Measurements from ENCODE around the gene TRAPPC2L.
"Not testable (repeated sequence)": the region's sequence is repeated elsewhere in the genome, so short reads cannot be mapped to it uniquely, and the experiment has no call there.

TRAPPC2L gene

DNA sequence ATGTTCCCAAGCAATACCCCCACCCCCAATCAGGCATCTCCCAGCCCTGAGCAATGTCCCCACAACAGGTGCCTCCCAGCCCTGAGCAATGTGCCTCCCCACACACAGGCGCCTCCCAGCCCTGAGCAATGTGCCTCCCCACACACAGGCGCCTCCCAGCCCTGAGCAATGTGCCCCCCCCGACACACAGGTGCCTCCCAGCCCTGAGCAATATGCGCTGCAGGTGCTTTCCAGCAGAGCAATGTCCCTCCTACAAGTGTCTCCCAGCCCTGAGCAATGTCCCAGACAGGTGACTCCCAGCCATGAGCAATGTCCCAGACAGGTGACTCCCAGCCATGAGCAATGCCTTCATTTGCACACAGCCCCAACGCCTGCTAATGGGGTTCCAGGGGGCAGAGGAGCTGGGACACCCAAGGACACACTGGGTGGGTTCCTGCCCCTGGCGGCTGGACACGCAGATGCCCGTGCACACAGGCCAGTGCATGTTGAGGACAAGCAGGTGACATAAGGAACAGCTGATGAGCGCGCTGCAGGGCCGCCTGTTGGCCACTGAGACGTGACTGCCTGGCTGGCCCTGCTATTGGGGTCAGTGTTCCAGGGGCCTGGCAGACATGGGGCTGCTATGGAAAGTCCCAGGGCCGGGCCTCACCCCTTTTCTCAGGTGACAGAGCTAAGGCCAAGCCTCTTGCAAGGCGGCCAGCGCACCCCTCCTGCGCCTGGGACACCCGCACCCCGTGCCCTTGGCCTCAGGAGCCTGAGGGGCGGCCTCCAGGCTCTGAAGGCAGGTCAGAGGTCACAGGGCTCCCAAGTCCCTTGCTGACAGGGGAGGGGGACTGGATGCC is 36.4 kb downstream of the TRAPPC2L start:
- no peak for DNase-seq

DNA sequence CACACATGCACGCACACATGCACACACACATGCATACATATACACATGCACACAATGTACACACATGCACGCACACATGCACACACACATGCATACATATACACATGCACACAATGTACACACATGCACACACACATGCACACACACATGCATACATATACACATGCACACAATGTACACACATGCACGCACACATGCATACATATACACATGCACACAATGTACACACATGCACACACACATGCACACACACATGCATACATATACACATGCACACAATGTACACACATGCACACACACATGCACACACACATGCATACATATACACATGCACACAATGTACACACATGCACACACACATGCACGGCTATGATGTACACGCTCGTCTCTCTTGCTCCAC is 37.3 kb downstream of the TRAPPC2L start:
- DNase-seq, result not testable (repeated sequence)

DNA sequence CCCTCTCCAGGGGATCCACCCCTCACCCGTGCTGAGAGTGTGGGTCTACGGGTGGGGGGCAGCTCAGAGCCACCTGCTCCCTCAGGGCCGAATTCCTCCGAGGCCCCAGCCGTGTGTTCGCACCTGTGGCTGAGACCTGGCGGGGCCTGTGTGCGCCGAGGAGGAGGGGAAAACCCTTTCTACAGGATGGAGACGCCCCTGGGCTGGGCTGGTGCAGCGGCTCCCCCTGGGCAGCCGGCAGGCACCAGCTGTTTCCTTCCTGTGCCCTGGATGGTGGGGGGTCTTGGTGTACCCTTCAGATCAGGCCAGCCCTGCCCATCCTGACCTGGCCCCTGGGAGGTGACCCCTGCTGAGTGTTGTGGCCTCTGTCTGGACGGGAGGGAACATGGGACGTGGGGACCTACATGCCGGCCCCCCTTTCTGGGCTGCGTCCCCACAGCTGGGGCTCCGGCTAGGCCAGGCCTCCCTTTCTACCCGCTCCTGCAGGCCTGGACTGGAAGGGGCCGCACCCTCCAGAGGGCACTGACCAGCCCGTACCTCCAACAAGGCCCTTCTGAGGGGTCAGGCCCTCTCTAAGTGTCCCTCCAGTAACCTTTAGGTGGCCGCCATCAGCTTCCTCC is 37.9 kb downstream of the TRAPPC2L start:
- DNase-seq, result no peak

DNA sequence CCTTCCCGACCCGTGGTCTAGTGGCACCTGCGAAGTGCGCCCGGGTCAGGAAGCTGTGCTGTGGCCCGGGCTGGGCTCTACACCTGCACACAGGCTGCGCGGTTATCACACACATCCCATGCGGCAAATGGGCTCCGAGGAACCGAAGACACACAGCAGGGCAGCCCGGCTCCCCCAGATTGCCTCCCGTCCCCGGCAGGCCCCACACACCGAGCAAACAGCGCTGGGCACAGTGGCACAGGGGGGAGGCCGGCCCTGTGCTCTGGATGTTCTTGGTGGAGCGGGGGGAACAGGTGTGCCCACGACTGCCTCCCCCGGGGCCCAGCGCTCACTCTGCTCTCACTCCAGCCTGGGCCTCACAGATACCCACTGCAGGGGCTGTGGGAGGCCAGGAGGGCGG is 38.4 kb downstream of the TRAPPC2L start:
- DNase-seq, result no peak

DNA sequence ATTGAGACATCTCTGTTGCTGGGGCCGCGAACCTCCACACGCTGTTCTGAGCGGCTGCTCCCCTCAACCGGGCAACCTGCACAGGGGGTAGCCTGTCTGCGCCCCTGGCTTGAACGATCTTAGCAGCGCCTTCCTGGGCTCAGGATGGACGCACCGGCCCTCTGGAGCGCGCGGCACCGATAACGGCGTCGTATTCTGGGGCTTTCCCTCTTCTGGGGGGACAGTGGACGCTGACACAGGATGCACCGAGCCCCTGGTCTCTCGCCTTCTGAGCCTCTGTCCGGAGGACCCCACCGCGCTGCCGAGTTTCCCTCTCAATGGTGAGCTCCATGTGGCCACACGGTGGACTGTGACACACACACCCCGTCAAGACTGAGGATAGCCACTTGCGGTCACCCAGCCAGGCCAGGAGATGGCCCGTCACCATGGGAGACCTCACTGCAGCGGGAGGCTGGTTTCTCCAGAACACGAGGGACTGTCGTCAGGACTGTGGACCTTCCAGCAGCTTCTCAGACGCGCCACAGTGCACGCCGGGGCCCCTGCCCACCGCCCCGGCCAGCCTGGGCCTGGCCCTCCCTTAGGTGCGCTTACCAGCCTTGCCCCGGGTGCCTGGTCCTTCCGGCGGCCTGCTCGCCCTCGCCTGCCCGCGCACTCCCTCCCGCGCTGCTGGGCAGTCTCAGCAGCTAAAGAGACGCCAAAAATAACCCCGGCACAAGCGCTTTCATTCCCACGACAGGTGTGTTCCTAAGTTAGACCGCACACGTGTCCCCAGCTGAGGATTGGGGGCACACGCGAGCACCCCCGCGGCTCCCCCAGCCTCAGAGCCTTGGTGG is 39.5 kb downstream of the TRAPPC2L start:
- DNase-seq, result no peak

DNA sequence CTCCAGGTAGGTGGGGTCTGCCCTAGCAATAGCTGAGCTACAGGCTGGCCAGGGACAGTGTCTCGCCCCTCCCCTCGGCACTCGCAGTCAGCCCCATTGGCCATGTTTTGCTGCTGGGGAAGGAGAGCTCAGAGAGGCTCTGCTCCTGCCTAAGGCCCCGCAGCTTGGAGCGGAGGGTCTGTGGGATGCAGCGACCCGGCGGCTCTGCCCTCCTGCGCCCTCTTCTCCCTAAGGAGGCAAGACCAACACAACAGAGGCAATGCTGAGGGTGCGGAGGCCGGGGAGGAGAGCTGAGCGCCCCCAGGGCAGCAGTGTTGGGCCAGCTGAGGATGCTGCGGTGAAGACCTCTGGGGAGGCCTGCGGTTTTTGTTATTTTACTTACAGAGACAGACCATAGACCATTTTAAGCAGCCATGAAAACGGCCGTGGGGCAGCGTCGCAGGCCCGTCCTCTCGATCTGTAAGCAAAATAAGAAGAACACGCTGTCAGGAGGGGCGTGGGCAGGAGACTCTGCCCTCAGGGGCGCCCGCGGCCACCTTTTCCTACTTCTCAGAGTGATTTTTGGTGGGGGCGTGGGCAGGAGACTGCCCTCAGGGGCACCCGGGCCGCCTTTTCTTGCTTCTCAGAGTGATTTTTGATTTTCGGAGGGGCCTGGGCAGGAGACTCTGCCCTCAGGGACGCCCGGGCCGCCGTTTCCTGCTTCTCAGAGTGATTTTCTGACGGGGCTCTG is 40.9 kb downstream of the TRAPPC2L start:
- DNase-seq, result no peak

DNA sequence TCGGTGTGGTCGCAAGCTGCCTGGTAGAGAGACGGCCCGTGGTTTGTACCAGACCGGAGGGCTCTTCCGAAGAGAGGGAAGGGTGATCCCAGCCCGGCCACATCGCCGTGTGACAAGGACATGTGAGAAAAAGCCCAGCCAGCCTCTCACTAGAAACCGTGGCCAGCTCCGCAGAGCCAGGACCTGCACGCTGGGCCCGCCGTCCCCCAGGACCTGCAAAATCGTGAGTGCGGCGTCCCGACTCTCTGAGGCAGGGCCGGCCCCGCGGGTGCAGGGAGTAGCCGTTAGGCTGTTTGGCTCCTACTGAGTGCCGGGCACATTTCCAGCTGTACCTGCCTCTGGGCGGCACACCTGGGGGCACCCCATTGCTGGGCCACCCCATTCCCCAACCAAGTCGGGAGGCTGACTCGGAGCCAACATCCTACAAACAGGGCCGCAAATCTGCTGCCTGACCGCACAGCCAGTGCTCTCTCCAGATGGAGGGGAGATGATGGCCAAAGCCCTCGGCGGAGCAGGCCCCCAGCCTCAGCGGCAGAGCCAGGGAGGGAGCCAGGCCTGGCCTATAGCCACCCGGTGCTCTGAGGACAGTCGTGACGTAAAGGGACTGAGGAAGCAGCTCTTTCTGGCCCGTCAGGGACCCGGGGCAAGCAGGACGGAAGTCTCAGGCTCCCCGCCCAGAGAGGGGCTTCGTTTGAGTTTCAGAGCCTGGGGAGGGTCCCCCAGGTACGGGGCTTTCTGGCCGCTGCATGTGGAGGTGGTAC is 43.2 kb downstream of the TRAPPC2L start:
- DNase-seq, result no peak

DNA sequence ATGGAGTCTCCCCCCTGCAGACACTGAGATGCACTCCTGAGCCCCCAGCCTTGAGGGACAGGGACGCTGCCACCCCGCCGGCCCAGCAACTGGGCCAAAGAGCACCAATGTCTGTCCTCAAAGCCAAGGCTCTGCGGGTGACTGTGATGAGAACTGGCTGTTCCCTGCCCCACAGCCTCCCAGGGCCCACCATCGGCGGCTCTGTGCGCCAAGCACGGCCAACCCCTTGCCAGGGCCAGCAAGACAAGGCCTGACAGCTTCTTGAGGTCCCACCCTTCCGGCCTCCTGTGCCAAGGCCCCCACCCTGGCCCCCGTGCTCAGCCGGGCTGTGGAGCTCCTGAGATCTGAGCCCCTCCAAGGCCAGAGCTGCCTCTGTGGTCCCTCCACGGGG is 43.7 kb downstream of the TRAPPC2L start:
- no peak for DNase-seq

DNA sequence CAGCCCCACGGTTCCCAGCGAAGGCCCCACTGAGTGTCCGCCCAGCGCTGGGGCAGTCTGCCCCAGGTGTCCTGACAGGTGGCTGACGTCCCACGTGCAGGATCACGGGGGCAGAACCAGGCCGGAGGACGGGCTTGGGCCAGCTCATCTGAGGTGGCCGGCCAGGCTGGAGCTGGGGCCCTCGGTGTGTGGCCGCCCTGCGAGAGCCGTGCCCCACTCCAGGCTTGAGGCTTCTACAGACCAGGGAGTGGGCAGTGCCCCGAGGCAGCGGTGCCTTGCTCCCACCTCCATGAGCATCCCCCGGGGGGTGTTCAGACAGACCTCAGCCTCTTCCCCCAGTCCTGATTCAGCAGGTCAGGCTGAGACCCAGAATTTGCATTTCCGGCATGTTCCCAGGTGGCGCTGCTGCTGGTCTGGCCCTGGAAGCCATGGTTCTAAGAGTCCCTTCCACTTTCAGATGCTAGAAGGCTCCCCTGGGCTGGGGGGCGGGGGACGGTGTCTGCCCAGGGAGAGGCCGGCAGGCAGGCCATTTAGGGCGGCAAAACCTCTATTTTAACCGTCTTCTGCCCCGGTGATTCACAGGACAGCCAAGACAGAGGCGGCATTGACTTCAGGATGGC is 44.9 kb downstream of the TRAPPC2L start:
- no peak for DNase-seq

DNA sequence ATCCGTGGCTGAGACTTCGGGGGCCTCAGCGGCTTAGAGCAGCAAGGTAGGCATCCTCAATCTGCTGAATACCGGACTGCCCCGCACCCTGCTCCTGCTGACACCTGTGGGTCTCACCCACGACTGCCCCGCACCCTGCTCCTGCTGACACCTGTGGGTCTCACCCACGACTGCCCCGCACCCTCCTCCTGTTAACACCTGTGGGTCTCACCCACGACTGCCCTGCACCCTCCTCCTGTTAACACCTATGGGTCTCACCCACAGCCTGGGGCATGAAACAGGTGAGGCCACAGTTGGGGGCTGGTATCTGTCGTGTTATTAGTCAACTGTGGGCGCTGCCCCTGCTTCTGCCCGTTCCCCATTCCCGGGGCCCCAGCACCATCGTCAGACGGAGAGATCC is 45.8 kb downstream of the TRAPPC2L start:
- no peak for DNase-seq

DNA sequence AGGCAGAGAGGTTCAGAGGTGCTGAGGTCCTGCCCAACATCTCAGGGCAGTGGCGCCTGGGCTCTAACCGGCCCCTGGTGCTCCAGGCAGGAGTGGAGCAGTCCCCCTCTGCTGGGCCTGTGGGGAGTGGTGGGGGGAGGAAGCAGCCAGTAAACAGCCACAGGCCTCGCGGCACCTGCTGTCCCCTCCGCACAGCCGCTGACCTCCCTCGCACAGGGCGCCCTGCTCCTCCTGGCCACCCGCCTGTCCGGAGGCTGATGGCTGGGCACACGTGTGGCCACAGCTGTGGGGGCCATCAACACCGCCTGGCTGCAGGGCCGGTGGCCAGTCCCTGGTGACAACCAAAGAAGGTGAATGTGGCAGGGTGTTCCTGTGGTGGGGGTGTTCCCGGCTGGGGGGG is 46.3 kb downstream of the TRAPPC2L start:
- no peak for DNase-seq

DNA sequence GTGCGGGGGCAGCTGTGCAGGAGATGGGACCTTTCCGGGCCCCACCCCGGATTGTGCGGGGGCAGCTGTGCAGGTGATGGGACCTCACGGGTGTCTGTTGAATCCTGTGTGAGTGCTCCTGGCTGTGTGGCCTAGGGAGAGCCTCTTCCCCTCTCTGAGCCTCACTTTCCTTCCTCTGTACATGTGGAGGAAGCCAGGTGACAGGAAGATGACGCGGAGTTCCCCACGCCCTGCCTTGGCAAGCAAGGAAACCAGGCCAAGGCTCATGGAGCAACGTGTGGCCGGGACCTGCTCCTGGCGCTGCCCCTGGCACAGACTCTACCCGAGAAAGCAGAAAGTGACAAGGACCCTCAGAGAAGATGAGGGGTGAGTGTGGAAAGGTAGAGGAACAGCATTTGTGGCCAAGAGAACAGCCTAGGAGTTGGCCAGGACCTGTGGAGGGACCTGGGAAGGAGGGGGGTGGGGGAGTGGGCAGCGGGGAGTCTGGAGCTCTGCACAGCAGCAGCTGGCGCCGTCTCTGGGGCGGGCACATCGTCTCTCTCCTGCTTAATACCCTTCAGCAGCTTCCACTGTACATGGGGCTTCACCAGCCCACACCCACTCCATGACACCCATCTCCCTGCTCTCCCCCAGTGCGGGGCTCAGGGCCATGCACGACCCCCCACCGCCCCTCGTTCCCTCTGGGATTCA is 47.9 kb downstream of the TRAPPC2L start:
- no peak for DNase-seq

DNA sequence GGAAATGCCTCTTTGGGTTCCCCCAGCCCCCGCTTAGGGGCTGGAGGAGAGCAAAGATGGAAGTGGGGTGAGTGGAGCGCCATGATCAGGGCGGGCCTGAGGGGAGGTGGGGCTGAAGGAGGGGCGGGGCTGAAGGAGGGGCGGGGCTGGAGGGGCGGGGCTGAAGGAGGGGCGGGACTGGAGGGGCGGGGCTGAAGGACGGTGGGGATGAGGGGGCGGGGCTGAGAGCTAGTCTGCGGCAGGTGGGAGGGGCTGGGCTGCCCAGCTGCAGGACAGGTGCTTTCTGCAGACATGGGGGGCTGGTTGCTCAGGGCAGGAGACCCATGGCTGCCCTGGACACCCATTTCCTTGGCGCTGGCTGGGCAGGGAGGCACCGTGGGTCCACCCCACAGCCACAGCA is 48.6 kb downstream of the TRAPPC2L start:
- no peak for DNase-seq

DNA sequence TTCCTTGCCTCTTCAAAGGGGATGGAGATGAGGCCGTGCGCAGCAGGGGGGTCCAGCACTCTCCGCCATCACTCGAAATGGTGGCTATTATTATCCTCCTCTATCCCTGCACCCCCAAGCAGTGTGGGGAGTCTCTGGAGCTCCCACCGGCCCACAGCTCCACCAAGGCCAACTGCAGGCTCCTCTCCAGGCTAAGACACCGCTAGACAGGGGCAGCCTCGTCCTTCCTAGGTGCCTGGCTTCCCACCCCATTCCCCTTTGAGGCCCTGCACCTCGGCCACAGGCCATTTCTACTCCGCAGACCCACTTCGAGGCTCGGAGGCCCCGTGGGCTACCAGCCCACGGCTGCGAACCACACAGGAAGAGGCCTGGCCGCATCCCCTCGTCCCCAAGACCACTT is 49.1 kb downstream of the TRAPPC2L start:
- DNase-seq, result no peak

DNA sequence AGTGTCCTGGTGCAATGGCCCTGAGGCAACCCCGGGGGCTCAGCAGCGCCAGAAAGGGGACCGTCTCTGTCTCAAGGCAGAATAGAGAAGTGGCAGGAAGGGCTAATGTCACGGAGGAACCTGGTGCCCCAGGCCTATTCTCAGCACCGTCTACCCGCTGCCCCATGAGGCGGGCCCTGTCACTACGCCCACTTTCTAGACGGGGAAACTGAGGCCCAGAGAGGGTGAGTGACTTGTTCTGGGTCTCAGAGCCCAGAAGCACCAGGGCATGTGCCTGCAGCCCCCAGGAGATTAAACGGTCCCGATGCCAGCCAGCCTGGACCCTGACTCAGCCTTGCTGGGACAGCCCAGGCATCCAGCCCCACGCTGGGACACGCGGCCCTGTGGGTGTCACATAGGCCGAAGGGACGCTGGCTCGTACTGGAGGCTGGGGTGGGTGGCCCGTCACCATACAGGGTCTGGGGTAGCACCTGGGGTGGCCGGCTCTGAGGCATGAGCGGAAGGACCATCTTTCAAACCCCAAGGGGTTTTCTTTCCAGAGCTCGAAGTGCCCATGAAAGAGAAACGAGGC is 49.7 kb downstream of the TRAPPC2L start:
- no peak for DNase-seq

DNA sequence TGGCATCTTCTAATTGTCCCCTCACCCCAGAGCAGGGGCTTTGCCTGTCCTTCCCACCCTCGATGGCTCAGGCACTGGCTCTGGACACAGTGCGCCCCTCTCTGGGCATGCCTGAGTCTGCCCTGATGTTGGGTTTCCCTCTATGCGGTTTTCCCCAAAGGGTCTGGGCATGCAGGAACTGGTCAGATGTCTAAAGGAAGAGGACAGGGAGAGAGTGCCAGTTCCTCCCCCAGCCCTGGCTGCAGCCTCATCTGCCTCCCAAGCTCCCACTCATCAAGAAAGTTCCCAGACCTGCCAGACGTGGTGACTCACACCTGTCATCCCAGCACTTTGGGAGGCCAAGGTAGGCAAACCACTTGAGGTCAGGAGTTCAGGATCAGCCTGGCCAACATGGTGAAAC is 50.8 kb downstream of the TRAPPC2L start:
- no peak for DNase-seq

DNA sequence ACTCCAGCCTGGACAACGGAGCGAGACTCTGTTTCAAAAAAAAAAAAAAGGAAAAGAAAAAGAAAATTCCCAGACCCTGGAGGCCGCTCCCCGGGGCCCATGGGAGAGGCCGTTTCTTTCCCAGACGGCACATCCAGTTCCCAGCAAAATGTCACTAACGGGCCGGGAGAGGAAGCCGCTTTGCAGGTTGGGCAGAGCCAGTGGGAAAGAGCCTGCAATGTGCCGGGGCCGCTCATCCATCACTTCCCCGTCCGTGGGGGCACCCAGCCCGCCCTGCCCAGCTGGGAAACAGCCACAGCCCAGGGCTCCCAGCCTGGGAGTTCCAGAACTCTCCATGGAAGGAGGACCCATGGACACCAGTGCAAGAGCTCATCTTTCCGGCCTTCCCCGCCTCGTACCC is 51.4 kb downstream of the TRAPPC2L start:
- DNase-seq, result no peak

DNA sequence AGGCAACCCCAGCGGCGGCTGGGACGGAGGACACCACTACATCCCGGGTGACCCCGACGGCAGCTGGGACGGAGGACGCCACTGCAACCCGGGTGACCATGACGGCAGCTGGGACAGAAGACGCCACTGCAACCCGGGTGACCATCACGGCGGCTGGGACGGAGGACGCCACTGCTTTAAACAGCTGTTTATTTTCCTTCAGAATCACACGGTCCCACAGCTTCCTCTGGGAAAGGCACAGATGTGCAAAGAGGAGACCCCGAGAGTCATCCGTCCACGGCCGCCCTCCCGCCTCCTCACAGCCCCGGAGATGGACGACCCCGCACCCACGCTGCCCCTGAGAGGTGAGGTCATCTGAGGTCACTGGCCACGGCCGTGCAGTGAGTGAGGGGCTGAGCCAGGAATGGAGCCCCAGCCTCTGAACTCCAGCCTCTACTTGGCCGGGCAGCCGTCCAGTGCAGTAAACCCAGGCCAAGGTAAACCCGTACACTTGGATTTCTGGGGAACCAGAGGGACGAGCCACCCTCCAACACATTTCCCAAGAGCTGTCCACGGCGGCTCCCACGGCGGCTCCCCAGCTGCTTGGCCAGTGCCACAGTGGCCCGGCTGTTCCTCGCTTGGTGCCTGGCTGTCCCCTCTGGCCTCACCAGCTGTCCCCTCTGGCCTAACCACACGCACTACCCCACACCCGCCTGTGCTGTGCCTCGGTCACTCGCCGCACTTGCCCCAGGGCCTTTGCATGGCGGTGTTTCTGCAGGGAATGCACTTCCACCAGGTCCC is 52.7 kb downstream of the TRAPPC2L start:
- no peak for DNase-seq

DNA sequence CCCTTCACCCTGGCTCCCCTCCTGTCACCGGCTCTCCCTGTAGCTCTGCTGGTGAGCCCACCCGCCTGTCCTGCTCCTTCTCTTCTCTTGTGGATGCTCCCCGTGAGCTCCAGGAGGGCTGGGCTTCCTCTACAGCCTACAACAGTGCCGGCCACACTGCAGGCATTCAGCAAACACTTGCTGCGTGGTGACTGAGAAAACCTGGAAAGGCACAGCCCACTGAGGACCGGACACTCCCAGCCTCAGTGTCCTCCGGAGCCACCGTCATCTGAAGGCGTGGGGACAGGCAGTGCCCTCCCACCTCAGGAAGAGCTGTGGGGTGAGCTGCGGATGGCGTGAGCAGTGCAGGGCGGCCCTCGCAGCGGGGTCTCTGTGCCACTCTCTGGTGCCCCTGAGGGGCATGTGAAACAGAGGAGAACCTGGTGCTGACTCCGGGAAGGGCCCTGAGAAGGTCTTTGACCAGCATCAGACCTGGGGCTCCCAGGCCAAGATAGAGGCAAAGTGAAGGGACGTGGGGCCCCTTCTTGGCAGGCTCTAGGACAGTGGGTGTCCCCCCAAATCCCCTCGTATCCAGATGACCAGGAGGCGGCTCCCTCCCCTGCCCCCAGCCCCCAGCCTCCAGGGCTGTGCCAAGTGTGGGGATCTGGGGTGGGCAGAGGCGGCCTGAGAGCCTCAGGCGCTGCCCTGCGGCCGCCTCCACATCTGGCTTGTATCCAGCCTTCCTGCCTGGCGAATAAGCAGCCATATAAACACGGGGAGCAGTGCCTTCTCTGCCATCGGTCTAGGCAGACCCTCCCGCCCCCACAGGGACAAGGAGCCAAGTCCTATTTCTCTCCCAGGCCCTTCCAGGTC is 53.6 kb downstream of the TRAPPC2L start:
- DNase-seq, result no peak
